HG03064 (cell line): ENCODE results near the gene AKT3.

Source experiments
- ATAC-seq: cut with Tn5 transposase; IDR thresholded peaks from one replicate; pipeline ENCODE4 v1.9.1; 2021; ENCODE audit warnings: low read depth; ENCODE audit not compliant: unreplicated experiment

The AKT3 gene

DNA sequence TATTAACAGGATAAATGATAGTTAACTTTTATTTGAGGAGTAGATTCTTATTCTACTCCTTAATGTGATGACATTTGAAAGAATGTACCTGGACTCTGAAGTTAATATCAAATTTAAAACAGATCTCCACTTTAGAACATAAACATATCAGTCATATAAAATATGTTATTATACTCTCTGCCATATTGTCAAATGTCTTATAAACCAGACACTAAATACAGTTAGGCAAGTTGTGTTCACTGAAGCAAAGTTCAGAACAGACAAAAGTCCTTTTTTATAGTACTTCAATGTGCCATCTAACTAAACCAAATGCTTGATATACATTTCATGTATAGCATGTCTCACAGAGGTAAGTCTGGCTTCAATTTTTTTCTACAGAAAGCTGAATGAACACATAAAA lies 285.2 kb downstream of the AKT3 start:
- ATAC-seq, result no peak

DNA sequence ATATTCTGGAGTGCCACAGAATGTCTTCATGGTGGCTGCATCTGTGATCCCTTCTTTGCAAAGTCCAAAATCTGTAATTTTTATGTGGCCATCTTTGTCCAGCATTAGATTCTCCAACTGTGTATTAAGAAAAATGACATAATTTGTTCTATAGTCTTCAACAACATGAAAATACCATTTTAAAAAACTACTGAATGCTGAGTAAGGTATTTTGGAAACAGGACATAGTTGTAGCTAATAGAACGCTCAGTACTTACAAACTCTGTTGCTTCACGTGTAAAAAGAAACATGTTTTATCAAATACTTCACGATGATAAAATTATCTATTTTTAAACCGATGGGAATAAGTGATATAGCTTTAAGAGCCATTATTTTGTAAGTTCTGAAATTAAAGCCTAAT lies 286.3 kb downstream of the AKT3 start:
- no peak for ATAC-seq

DNA sequence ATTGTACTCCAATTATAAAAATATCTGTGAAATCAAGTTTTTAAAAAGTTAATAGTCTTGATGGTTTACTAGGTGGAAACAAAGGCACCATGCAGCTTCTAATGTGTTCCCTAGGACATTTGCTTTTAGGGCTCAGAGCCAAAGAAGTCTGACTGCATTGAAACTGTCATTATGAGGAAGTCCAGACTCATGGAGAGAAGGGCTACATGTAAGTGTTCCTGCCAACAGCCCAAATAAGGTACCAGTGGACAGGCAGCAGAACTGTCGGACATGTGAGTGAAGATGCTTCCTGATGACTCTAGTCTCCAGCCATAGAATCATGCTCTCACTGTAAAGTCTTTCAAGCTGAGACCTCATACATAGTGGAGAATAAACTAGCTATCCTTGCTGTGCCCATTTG lies 287.6 kb downstream of the AKT3 start:
- ATAC-seq, result no peak

DNA sequence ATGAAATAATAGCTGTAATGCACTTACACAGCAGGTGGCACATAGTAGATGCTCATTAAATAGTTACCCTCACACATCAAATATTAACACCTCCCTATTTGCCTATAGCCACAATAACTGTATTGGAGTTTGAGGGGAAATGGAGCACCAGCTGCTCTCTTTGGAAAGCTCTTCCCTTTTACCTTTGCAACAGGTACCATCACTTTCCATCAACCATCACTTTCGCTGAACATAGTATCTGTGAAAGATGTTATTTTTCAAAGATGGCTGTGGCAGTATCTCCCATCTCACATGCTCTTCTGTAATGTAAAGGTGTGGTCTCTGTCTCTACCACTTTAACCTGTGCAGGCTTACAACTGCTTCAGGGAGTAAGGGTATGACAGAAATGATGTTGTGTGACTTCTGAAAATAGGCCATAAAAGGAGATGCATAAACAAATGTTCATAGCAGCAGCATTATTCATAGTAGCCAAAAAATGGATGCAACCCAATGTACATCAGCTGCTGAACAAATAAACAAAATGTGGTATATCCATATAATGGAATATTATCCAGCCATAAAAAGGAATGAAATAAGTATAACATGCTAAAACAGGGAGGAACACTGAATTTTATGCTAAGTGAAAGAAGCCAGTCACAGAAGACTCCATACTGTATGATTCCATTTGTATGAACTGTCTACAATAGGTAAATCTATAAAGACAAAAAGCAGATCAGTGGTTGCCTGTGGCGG lies 288.3 kb downstream of the AKT3 start:
- no peak for ATAC-seq

DNA sequence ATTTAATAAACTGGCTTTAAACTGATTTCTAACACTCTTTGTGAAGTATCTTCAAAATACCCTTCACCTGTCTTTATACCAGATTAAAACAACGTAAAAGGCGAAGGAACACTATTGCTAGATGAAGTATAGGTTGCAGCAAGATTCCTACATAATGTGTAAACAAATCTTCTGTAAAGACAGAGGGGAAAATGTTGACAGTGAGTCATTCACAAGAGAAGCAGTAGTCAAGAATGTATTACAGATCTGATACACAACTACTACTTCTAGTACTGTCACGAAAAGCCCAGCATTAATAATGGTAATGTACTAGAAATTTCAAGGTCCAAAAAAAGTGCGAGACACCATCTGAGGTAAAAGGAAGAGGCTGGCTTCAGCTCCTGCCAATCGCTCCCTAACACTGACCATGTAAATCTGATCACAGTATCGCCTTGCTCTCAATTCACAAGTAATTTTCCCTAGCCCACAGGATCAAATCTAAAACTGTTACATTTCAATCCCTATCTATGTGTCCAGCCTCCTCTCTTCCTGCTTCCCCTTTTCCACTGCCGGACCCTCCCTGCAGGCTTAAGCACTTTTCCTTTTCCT lies 290.4 kb downstream of the AKT3 start:
- ATAC-seq, result no peak

DNA sequence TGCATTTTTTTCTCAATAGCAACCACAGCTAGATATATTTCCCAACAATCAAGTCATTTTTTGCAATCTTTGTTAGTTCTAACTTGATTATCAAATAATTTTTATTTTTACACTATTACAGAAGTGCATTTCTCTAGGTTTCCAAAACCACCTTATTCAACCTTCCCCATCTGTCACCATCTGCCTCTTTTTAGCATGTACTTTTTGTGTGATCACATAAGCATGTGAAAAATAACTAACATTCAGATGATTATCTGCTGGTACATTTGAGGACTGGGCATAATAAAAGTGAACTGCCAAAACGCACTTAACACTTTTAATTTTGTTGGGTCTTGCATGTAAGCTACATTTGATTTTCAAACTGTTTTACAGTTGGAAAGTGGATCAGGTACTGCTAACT lies 291.5 kb downstream of the AKT3 start:
- no peak for ATAC-seq

DNA sequence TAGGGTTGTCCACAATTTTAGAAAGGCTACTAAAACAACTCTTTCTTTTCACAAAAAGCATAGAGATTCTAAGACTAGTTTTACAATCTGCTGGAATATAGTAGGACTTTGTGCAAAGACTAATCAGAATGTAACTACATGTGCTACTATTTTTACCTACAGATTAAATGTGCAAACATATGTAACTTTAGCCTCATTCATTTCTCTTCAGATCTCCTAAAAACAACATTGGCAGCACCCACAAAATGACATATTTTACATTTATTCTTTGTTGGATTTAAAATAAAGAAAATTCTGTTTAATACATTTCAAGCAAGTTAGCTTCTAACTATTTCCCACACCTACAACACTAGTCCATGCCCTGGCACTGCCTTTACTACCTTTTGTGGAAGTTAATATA lies 292.2 kb downstream of the AKT3 start:
- no peak for ATAC-seq

DNA sequence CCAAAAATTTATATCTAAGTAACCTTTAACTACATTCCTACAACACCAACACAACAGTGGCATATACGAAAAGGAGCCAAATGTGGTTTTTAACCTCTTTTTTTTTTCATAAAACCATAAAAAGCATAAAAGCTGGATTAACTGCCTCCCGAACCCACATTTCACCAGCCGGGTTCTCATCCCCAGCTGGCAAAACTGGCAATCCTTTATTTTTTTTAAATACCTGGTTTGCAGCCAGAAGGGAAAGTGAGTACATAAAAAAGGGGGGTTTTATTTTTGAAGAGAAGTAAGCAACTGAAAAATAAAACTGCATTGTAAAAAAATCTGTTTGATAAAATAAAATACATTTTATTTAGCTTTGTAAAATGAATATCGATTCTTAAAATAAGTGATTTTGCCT lies 295.4 kb downstream of the AKT3 start:
- ATAC-seq, result no peak

DNA sequence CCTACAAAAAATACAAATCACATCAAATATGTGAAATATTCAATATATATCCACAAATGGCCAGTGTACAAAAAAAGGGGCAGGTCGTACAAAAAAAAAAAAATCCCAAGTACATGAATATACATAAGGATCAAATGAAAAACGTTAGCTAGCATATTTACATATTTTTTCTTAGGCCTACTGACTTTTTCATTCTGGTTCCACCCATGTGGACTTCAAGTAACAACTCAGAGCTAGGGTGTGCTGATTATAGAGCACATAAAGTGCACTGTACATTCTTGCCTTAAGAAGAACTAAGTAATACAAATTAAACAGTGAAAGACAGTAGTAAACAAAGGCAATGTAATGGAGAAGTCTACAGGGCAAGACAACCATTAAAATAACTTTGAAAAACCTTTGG lies 297.0 kb downstream of the AKT3 start:
- ATAC-seq, result no peak

DNA sequence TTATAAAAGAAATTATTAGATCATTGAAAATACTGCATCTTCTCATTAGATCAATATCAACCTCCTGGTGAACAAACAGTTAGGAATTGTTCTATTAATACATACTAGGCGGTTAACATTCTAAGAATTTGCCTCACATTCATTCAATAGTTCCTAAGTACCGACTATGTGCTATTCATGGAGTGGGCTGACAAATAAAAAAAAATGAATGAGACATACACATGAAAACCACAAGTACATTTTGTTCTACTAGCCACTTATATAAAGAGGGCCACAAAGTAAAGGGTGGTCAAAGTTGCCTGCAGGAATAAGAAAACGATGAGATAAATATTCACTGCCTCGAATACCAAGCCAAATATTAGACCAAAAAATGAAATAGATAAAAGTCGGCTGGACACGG lies 299.8 kb downstream of the AKT3 start:
- ATAC-seq, result no peak

DNA sequence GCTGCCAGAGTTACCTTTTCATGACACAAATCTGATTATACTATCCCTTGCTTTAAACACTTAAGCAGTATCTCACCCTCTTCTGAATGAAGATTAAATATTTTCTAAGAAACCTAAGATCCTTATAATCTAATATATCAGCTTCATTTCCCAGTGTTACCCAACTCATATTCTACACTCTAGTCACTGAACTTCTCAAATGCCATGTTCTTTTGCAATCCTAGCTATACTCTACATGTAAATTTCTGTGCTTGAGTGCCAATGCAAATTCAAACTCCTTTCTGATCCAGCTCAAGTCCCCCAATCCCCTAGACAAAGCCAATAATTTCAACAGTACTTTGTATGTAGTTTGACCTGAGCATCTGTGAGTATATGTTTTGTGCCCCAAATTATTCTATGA lies 300.3 kb downstream of the AKT3 start:
- ATAC-seq, result no peak

DNA sequence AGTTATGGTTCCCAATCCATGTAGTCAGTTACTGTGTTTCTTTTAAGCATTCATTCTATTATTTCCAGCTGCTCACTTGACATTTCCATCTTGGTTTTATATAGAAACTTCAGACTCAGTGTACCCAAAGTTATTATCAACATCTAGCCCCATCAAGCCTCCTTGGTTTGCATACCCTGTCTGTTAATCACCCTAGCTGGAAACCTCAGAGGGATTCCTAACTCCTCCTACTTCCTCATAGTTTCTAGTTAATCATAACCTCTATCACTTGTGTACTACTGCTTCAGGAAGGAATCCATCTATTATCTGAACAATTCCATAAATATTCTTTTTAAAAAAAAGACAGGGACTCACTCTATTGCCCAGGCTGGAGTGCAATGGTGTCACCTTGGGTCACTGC lies 300.9 kb downstream of the AKT3 start:
- no peak for ATAC-seq

DNA sequence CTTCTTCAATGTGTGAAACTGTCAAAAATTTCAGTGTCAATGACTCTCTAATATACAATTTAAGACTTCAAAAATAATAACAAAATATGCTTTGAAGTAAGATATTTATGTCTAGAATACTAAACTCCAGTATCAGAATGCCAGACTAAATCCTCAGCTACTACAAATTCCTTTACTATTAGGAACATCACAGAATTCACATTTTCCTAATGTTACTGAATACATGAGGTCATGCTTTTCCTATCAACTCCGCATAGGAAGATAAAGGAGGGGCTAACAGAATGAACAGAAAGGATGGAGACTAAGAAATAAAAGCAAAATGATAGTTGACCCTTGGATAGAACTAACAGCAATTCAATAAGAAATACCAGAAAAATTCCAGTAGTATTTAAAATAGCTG lies 301.5 kb downstream of the AKT3 start:
- no peak for ATAC-seq

DNA sequence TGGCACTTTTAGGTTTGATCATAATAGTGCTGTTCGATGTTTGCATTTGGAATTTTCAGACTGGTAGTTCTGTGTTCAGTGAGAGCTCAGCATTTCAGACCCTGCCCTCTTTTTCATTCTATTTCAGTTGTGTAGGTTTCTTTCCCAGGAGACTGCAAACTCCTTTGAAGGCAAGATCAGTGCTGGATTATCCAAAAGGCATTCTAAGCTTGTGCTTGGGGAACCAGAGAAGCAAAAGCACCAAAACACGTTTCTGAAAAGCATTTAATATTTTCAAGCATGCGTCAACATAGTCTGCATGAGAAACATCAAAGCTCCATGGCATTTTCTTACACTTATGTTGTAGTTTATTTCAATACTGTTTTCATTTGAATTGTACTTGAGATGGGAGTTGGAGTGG lies 302.2 kb downstream of the AKT3 start:
- no peak for ATAC-seq

DNA sequence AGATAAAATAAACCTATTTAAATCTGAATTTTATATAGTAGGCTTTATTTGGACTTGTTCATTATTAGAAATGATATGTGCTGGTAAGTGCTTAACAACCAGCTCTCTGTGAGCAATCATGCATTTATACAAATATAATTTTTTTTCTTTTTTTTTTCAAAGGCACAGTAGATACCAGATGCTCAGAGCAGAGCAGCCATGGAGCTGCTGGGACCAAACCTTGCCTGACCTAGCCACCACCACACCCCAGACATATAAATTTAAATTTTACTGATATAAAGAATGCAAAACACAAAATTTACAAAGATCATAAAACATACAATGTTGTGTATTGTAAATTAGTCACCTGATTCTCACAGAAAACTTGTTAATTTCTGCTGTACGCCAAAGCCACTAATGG lies 303.6 kb downstream of the AKT3 start:
- ATAC-seq, result no peak

DNA sequence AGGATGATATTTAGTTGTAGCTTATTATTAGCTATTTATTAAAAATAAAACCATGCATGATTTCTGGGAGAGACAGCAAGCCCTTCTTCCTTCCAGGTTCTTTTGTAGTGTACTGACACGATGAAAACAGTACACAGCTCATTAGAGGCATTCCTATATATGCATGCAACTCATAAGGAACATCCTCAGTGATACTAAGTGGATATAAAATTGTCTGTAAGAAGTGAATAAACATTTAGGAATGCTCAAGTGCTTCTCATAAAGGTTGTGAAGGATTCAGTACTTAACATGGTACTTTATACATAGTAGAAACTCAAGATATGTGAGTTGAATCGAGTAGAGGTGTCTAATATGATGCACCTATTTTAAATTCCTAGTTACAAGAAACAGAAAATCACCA lies 306.5 kb downstream of the AKT3 start:
- no peak for ATAC-seq

DNA sequence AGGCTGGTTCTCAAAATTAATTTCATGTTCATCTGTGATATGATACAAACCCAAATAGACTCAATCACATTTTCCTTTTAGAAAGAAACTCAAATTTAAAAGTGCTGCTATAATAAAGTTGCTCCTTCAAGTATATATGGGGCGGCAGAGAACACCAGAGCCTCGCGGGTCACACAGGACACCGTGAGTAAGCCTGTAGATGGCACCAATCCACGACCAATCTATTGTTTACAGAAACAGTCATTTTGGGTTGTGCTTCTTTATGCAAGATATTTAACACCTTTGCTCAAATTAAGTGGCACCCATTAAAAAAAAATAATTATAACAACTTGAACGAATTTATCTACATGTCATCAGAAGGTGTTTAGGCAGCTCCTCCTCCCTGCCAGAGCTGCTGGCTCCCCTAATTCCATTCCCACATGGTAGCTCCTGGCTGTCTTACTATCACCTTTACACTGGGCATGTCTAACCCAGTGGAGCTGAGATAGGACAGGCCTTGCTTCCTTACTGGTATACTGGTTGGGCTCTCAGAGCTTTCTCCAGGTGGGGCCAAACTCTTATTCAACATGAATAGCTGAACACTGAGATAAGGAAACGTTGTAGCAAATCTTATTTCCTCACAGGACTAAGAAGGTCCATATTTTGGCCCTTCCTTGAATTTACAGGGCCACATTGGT lies 307.2 kb downstream of the AKT3 start:
- ATAC-seq, result no peak

DNA sequence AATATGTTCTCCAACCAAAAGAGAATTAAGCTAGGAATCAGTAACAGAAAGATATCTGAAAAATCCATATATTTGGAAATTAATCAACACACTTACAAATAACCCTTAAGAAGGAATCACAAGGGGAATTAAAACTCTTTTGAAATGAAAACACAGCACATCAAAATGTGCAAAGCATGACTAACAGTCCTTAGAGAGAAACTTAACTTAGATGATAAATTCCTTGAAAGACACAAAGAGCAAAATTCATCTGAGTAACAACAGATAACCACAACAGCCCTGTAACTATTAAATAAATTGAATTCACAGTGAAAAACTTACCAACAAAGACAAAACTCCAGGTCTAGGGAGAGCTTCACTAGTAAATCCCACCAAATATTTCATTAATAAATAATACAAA lies 310.4 kb downstream of the AKT3 start:
- no peak for ATAC-seq

DNA sequence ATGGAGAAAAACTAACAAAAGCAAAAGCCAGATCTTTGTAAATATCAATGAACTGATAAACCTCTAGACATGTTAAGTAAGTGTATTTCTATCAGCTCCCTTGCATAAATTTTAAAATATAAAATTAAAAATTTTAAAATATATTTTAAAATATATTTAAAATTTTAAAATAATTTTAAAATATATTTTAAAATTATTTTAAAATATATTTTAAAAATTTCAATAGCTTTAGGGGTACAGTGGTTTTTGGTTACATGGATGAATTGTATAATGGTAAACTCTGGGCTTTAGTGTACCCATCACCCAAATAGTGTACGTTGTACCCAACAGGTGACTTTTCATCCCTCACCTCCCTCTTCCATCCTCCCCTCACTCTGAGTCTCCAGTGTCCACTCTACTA lies 315.0 kb downstream of the AKT3 start:
- ATAC-seq, result no peak

DNA sequence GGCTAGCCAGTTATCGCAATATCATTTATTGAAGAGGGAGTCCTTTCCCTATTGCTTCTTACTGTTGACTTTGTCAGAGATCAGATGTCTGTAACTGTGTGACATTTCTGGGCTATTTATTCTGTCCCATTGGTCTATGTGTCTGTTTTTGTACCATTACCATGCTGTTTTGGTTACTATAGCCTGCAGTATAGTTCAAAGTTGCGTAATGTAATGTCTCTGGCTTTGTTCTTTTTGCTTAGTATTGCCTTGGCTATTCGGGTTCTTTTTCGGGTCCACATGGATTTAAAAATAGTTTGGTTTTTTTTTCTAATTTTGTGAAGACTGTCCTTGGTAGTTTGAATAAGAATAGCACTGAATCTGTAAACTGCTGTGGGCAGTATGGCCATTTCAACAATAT lies 320.5 kb downstream of the AKT3 start:
- ATAC-seq, result no peak

DNA sequence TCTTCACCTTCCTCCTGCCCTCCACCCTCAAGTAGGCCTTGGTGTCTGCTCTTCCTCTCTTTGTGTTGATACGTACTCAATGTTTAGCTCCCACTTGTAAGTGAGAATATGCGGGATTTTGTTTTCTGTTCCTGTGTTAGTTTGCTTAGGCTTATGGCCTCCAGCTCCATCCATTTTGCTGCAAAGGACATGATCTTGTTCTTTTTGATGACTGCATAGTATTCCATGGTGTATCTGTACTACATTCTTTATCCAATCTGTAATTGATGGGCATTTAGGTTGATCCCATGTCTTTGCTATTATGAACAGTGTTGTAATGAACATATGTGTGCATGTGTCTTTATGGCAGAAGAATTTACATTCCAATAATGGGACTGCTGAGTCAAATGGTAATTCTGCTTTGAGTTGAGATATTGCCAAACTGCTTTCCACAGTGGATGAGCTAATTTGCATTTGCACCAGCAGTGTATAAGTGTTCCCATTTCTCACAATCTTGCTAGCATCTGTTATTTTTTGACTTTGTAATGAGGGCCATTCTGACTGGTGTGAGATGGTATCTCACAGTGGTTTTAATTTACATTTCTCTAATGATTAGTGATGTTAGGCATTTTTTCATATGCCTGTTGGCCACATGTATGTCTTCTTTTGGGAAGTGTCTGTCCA lies 321.5 kb downstream of the AKT3 start:
- no peak for ATAC-seq

DNA sequence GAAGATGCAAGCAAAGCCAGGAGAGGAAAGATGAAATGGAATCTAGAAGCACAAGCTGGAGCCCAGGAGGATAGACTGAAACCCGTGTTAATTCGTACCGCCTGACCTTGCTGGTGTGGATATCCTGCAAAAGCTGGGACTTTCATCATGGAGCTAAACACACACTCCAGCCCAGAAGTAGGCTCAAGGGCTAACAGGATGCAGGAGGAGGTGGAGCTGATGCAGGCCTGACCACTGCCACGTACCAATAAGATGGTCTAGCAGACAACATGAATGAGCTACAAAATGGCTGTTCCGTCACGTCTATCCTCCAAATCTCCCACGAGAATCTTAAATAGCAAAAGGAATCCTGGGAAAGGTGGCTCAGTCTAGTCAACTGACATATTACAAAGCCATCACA lies 323.9 kb downstream of the AKT3 start:
- ATAC-seq, result no peak
